T-helper 17 cell (primary cell): ENCODE data around the gene GABRA6. TPM values are rescaled to one million over a fixed set of nuclear protein-coding genes. Genes with fewer than 3 reads are reported as not detected.
"Not testable (repeated sequence)": the region's sequence is repeated elsewhere in the genome, so short reads cannot be mapped to it uniquely, and the experiment has no call there.

Experiments
- ATAC-seq: fragments of 150-1000 bp; cut with Tn5 transposase; 2 replicates; pipeline ENCODE4 v1.10.0; 2021; ENCODE audit warnings: mild to moderate bottlenecking, moderate library complexity
- DNase-seq, 3 donors: peaks; one replicate each; pipeline versions ENCODE4 v3.0.0 to v3.0.0-alpha.2; 2020 to 2021
- H3K9me3 ChIP-seq: one replicate; pipeline ENCODE4 v1.7.0; 2013; ENCODE audit warnings: low read length, mild to moderate bottlenecking; ENCODE audit not compliant: control insufficient read depth, poor library complexity, severe bottlenecking
- H3K27ac Mint-ChIP-seq: one replicate; pipeline ENCODE4 v1.8.0; 2022; ENCODE audit warnings: mild to moderate bottlenecking, moderate library complexity, mixed read lengths
- H3K27me3 Mint-ChIP-seq: one replicate; pipeline ENCODE4 v1.8.0; 2022; ENCODE audit warnings: mixed read lengths
- H3K36me3 Mint-ChIP-seq: one replicate; pipeline ENCODE4 v1.8.0; 2022; ENCODE audit warnings: low read depth, mixed read lengths
- H3K4me1 Mint-ChIP-seq: one replicate; pipeline ENCODE4 v1.8.0; 2022; ENCODE audit warnings: mild to moderate bottlenecking, mixed read lengths
- H3K4me3 Mint-ChIP-seq: one replicate; pipeline ENCODE4 v1.8.0; 2022; ENCODE audit warnings: mild to moderate bottlenecking, moderate library complexity, mixed read lengths
- total RNA-seq, 4 donors: library from RNA in 2 of 4; stranded (reverse) in 2 of 4; gene quantifications; one replicate each; pipeline ENCODE4 v1.2.3 and lab custom pipeline; 2022 to 2026

Gene GABRA6
- total RNA-seq (not detected), total RNA-seq (lab: John Stamatoyannopoulos, UW) (0 reads per million in 2 donors)

DNA sequence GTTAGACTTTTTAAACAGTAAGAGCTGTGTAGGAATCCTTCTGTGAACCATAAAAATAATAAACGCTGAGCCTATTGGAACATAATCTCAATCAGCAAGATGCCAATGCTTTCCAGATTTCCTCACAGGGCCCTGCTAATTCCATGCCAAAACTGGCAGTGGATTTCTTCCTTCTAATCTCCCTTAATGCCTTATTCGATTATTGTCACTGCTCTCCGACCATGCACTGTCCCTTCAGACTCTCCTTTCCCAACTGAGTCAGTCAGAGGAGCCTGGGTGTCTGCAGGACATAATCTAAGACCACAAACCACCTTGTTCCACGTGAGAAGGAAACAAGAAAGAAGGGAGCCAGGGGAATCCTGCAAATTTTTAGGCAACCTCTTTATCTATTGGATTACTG lies at the start of gene GABRA6:
GABRA6 (plus strand) TSS at position 261 of the 400 bp plus-strand sequence. CDS start 269 bp downstream, outside the sequence.
- DNase-seq, result no peak
- no peaks in the 10 kb centered on the region for H3K27me3 Mint-ChIP-seq
- H3K4me1 Mint-ChIP-seq, result no peaks in the 10 kb centered on the region
- H3K4me3 Mint-ChIP-seq, result no peak within 1 kb of the TSS
- H3K36me3 Mint-ChIP-seq, result no peaks in the 10 kb centered on the region
- no peaks in the 10 kb centered on the region for H3K9me3 ChIP-seq
- no peak within 1 kb of the TSS for H3K27ac Mint-ChIP-seq
- no peak for ATAC-seq

DNA sequence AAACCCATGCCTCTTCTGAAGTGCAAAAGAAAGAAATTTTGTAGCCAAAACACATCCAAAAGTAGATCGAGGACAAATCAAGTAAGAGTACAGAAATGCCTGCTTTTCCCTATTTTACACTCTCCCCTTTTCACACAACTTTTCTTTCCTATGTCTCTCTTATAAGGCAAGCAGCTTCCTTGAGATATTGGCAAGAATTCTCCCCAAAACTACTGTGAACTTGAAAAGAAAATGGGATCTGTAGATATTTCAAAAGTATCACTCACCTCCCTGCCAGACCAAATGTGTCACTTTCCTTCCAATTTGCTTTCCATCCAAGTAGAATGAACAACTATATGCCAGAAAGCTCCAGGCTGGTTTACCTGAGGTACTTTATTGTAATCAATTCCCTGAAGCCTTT lies 47.9 kb upstream of the GABRA6 start:
- no peaks in the 10 kb centered on the region for H3K4me1 Mint-ChIP-seq
- no peaks in the 10 kb centered on the region for H3K9me3 ChIP-seq

DNA sequence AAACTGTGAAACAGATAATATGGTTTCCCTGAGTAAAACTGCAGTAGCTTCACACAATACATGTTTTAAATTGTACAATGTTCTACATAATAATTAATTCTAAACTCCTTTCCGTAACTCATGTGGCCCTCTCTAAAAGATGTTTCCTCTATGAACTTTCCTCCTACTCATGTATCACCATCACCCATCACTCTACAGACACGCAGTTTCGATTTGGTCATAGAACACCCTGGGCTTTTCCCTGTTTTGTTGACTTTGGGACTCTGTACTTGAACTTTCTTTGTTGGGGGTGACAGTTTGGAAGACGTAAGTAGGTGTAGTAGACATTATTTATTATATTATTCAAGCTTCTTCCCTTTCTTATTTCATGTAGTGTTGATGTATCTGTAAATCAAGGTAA lies 44.1 kb upstream of the GABRA6 start:
- Mint-ChIP-seq H3K4me1 (no peaks in the 10 kb centered on the region), H3K36me3 (no peaks in the 10 kb centered on the region), H3K27ac (no peak overlapping the region), H3K4me3 (no peak overlapping the region), H3K27me3 (no peaks in the 10 kb centered on the region)
- H3K9me3 ChIP-seq, result no peaks in the 10 kb centered on the region
- no peak for DNase-seq
- ATAC-seq, result no peak

More for the DNA sequence above, 47.9 kb upstream of the GABRA6 start:
- DNase-seq (no peak), ATAC-seq (no peak)
- H3K4me3 Mint-ChIP-seq, result no peak overlapping the region
- H3K27ac Mint-ChIP-seq, result no peak overlapping the region
- H3K27me3 Mint-ChIP-seq, result no peaks in the 10 kb centered on the region
- H3K36me3 Mint-ChIP-seq, result no peaks in the 10 kb centered on the region

DNA sequence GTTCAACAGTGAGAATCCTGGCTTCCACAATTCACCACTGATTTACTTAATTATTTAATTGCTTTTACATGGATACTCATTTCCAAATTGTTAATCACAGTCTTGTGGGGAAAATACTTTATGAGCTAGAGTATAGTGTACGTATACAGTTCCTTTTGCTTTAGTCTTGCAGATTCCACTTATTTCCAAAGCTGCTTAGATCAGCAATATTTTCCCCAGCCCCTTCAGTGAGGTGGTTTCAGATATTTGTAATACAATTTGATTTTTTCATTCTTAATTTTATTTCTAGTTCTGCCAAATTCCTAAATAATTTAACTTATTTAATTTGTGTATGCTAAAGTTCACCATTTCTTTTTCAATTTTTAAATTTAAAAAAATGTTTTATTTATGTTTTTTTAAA lies 40.3 kb upstream of the GABRA6 start:
- no peaks in the 10 kb centered on the region for H3K9me3 ChIP-seq
- Mint-ChIP-seq H3K27me3 (no peaks in the 10 kb centered on the region), H3K4me1 (no peaks in the 10 kb centered on the region), H3K27ac (no peak overlapping the region), H3K36me3 (no peaks in the 10 kb centered on the region), H3K4me3 (no peak overlapping the region)
- DNase-seq (no peak), ATAC-seq (no peak)

DNA sequence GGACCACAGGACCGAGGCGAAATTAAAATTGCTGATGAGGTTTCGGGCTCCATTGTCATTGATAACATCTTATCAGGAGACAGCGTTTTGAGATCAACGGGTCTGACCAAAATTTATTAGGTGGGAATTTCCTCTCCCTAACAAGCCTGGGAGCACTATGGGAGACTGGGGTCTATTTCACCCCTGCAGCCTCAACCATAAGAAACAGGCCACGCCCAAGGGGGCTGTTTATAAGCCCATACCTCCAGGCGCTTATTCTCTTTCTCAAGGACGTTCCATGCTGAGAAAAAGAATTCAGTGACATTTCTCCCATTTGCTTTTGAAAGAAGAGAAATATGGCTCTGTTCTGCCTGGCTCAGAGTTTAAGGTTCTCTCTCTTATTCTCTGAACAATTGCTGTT lies 33.6 kb upstream of the GABRA6 start:
- ATAC-seq, DNase-seq, H3K27ac Mint-ChIP-seq, H3K4me1 Mint-ChIP-seq, H3K36me3 Mint-ChIP-seq, H3K4me3 Mint-ChIP-seq, H3K9me3 ChIP-seq, H3K27me3 Mint-ChIP-seq: not testable (repeated sequence)

DNA sequence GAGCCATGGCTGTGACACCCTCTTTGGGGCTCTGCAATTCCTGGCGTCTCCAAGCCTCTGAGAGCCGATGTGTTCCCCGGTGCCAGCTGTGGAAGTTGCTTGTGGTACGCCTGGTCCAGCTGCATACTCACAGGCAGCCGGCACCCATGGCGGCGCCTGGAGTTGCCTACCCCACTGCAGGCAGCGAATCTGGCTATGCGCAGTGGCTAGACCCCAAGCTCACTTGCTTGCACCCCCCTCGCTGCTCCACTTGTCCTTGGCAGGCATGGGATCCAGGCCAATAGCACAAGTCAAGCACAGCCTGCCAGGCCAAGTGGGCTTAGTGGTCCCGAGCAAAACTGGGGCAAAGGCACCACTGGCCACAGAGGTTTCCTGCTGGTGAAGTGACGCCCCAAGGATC lies 24.7 kb upstream of the GABRA6 start:
- Mint-ChIP-seq H3K27ac (no peak overlapping the region), H3K27me3 (no peaks in the 10 kb centered on the region), H3K4me1 (no peaks in the 10 kb centered on the region), H3K4me3 (no peak overlapping the region), H3K36me3 (no peaks in the 10 kb centered on the region)
- no peaks in the 10 kb centered on the region for H3K9me3 ChIP-seq
- ATAC-seq (no peak), DNase-seq (no peak)

DNA sequence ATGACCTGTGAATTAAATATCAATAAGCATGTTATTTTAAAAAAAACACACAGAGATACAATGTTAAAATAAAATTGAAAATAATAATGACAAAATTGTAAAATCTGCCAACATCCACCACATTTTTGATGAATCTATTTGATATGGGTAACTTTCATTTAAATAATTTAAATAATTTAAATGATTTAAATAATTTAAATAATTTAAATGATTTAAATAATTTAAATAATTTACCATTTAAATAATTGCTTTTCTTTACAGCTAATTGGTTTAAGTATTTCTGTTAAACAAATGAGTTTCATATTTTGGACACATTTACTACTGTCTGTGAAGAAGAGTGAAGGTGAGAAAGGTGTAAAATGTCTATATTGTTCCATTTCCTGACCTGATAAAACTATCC lies 22.1 kb upstream of the GABRA6 start:
- ATAC-seq (no peak), DNase-seq (no peak)
- H3K9me3 ChIP-seq, result no peaks in the 10 kb centered on the region
- no peaks in the 10 kb centered on the region for H3K36me3 Mint-ChIP-seq
- H3K4me1 Mint-ChIP-seq, result no peaks in the 10 kb centered on the region
- H3K27ac Mint-ChIP-seq, result no peak overlapping the region
- no peak overlapping the region for H3K4me3 Mint-ChIP-seq
- no peaks in the 10 kb centered on the region for H3K27me3 Mint-ChIP-seq

DNA sequence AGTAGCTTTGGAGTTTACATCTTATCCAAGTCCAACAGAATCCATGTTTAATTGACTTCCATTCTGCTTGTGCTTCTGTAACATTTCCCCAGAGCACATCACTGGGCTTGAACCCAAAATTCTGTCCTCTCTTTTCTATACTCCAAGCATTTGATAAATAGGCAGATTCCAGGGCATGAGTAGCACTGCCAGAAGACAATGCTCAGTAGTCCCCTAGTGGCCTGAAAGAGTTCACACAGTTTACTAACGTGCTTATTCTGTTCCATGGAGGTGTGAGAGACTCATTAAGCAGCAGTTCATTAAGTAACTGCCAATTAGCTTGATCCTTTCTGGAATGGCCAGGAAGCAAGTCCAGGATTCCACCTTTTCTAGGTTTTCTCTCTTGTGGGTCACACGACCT lies 9.4 kb upstream of the GABRA6 start:
- Mint-ChIP-seq H3K4me1 (no peaks in the 10 kb centered on the region), H3K27me3 (no peaks in the 10 kb centered on the region), H3K4me3 (no peak overlapping the region), H3K36me3 (no peaks in the 10 kb centered on the region), H3K27ac (no peak overlapping the region)
- DNase-seq (no peak), ATAC-seq (no peak)
- H3K9me3 ChIP-seq, result no peaks in the 10 kb centered on the region

DNA sequence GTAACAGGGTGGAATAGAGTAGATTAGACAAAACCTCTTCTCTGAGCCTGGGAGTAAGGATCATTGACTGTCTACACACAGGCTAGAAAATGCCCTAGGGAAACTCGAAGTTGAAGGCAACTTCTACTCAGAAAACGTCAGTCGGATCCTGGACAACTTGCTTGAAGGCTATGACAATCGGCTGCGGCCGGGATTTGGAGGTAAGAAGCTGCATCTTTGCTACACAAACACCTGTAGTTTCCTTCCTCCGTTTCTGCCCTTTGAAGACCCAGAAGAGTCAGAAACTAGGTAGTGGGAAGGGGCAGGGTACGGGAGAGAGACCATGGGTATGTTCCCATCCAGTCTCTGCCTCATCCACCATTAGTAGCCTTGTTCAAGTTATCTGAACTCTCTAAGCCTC lies 628 bp downstream of the GABRA6 start:
- H3K9me3 ChIP-seq, result no peaks in the 10 kb centered on the region
- Mint-ChIP-seq H3K4me3 (no peak overlapping the region), H3K27ac (no peak overlapping the region), H3K36me3 (no peaks in the 10 kb centered on the region), H3K27me3 (no peaks in the 10 kb centered on the region), H3K4me1 (no peaks in the 10 kb centered on the region)
- ATAC-seq, result no peak
- no peak for DNase-seq

DNA sequence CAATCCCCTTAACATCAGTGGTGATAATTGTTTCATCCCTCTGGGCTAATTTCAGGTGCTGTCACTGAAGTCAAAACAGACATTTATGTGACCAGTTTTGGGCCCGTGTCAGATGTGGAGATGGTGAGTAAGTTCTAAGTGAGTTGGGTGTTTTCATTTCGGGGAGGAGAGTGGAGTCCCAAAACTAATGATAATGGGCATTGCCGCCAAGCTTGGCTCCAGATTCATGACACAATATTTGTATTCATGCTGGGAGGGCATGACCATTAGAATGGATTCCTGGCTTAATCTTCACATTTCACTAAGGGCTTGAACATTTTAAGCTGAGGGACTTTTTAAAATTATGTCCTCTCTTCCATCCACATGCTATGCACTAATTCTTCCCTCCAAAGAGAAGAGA lies 1.4 kb downstream of the GABRA6 start:
- no peak for DNase-seq
- ATAC-seq, result no peak
- Mint-ChIP-seq H3K36me3 (no peaks in the 10 kb centered on the region), H3K27ac (no peak overlapping the region), H3K27me3 (no peaks in the 10 kb centered on the region), H3K4me3 (no peak overlapping the region), H3K4me1 (no peaks in the 10 kb centered on the region)
- H3K9me3 ChIP-seq, result no peaks in the 10 kb centered on the region

DNA sequence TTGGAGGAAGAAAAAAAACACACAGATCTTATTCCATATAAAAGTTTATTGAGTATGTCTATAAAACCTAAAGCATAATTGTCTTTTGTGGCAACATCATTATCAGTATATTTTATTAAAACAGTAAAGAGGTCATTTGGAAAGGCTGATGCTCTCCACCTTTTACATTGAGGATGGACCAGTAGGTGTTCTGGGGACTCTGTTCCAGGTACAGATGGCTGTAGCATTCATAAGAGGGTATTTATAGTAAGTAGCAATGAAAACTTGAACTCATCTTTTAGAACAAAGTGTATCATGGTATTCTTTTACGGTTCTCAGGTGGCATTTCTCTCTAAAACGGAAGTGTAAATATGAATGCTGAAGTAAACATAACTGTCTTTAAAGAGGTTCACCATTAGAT lies 1.8 kb downstream of the GABRA6 start:
- no peak for ATAC-seq
- H3K9me3 ChIP-seq, result no peaks in the 10 kb centered on the region
- no peaks in the 10 kb centered on the region for H3K27me3 Mint-ChIP-seq
- H3K27ac Mint-ChIP-seq, result no peak overlapping the region
- H3K4me1 Mint-ChIP-seq, result no peaks in the 10 kb centered on the region
- no peaks in the 10 kb centered on the region for H3K36me3 Mint-ChIP-seq
- H3K4me3 Mint-ChIP-seq, result no peak overlapping the region
- no peak for DNase-seq

DNA sequence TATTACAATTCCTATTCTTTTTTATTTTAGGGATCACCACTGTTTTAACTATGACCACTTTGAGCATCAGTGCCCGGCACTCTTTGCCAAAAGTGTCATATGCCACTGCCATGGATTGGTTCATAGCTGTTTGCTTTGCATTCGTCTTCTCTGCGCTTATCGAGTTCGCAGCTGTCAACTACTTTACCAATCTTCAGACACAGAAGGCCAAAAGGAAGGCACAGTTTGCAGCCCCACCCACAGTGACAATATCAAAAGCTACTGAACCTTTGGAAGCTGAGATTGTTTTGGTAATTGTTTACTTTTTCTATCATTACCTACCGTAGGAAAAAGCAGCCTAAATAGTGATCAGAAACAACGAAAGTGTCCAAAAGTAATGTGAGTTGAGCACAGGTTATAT lies 6.4 kb downstream of the GABRA6 start:
- Mint-ChIP-seq H3K27me3 (no peaks in the 10 kb centered on the region), H3K27ac (no peak overlapping the region), H3K4me1 (no peaks in the 10 kb centered on the region), H3K4me3 (no peak overlapping the region), H3K36me3 (no peaks in the 10 kb centered on the region)
- ATAC-seq (no peak), DNase-seq (no peak)
- H3K9me3 ChIP-seq, result no peaks in the 10 kb centered on the region

DNA sequence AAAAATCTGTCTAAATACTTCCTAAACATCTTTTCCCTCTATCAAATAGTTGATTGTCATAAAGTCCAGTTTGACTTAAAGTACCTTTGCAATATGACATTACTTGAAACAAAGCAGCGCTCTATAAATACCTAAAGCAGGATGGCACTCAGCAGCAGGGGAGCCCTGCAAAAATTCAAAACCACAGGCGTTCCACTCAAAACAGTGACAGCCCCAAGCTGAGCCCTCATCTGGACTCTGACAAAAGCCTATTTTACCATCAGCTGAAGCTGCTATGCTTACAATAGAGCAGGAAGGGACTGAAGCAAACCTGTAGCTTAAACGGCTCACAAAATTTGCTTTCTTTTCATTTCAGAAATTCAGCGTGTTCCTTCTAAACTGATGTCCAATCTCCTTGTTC lies 11.5 kb downstream of the GABRA6 start:
- H3K4me1 Mint-ChIP-seq, result no peaks in the 10 kb centered on the region

DNA sequence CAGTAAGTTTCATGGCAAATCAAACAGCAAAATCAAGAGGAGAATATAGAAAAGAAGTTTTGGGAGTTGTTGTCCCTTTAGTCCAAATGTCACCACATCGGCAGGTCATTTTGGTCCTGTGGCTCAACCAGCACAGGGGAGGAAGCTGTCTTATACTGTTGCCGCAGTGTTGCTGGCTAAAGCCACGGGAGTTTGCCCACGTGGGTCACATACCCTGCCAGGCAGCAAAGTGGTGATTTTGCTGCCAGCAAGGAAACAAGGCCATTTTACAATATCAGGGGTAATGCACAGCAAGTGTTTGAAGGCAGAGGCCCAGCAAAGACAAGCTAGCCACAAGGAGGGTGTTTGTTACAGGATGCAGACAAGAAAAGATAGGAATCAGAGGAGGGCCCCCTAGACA lies 14.5 kb downstream of the GABRA6 start:
- DNase-seq (no peak), ATAC-seq (no peak)
- H3K9me3 ChIP-seq, result no peaks in the 10 kb centered on the region
- Mint-ChIP-seq H3K27ac (no peak overlapping the region), H3K4me1 (no peaks in the 10 kb centered on the region), H3K4me3 (no peak overlapping the region), H3K27me3 (no peaks in the 10 kb centered on the region), H3K36me3 (no peaks in the 10 kb centered on the region)

More for the DNA sequence above, 11.5 kb downstream of the GABRA6 start:
- no peaks in the 10 kb centered on the region for H3K27me3 Mint-ChIP-seq
- no peak overlapping the region for H3K27ac Mint-ChIP-seq
- H3K4me3 Mint-ChIP-seq, result no peak overlapping the region
- no peaks in the 10 kb centered on the region for H3K9me3 ChIP-seq
- no peak for DNase-seq
- no peak for ATAC-seq
- no peaks in the 10 kb centered on the region for H3K36me3 Mint-ChIP-seq

DNA sequence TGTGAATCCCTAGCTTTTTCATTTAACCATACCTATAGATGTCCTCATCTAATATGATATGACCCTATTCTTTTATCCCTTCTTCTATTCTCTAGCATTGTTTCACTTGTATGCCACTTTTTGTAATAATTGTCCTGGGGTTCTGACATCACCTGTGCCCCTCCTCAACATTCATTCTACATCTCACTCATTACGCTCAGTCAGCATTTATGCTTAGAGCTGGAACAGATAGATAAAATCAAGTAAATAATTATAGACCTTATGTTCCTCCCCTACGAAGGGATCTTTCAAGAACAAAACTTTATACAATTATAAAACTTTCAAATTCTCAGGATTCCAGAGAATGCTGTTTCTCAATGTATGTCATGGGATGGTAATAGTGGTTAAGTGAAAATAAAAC lies 18.0 kb downstream of the GABRA6 start:
- H3K9me3 ChIP-seq, result no peaks in the 10 kb centered on the region
- ATAC-seq, result no peak
- Mint-ChIP-seq H3K27me3 (no peaks in the 10 kb centered on the region), H3K36me3 (no peaks in the 10 kb centered on the region), H3K4me1 (no peaks in the 10 kb centered on the region), H3K4me3 (no peak overlapping the region), H3K27ac (no peak overlapping the region)
- DNase-seq, result no peak
